HL-60 (cell line): Measurements from ENCODE around the gene CDH23.

Experiments
- DNase-seq, 2 experiments: peaks; one replicate each; pipeline ENCODE4 v3.0.0-alpha.2; 2010 to 2020; ENCODE audit warnings: low read depth in 1 of 2, low spot score in 1 of 2
- H3K27ac ChIP-seq: fragments of 250-450 bp; sonication (Bioruptor Pico); replicated peaks from 2 replicates; pipeline ENCODE4 v1.5.1; 2020; ENCODE audit warnings: mild to moderate bottlenecking, moderate library complexity
- H3K27me3 ChIP-seq: fragments of 250-450 bp; sonication (Bioruptor Pico); 2 replicates; pipeline ENCODE4 v1.5.1; 2021; ENCODE audit warnings: mild to moderate bottlenecking, moderate library complexity; ENCODE audit not compliant: insufficient read depth, poor library complexity, severe bottlenecking
- H3K4me3 ChIP-seq: replicated peaks from 2 replicates; pipeline ENCODE4 v1.5.1; 2011; ENCODE audit warnings: mild to moderate bottlenecking, control low read depth, low read length; ENCODE audit not compliant: insufficient read depth
- CTCF ChIP-seq: IDR thresholded peaks from one replicate; pipeline ENCODE4 v1.5.1; 2011; ENCODE audit warnings: low read length, control low read depth, inconsistent platforms; ENCODE audit not compliant: insufficient read depth
- GABPA ChIP-seq: IDR thresholded peaks from 2 replicates; pipeline ENCODE4 v1.6.1; 2012; ENCODE audit warnings: low read depth
- POLR2AphosphoS5 ChIP-seq: IDR thresholded peaks from 2 replicates; pipeline ENCODE4 v1.6.1; 2012; ENCODE audit warnings: low read depth
- REST ChIP-seq: IDR thresholded peaks from 2 replicates; pipeline ENCODE4 v1.6.1; 2012; ENCODE audit warnings: low read depth; ENCODE audit not compliant: insufficient replicate concordance
- SPI1 ChIP-seq: IDR thresholded peaks from 2 replicates; pipeline ENCODE4 v1.6.1; 2012; ENCODE audit warnings: low read depth, mild to moderate bottlenecking, borderline replicate concordance

The CDH23 gene

GRCh38 chr10:71349406-71349805 lies 47.3 kb upstream of the CDH23 start:
- DNase-seq = no peak
- H3K27me3 ChIP-seq = no peaks in the 10 kb centered on the region
- TF ChIP-seq CTCF (no peak), GABPA (no peak), POLR2AphosphoS5 (no peak), REST (no peak), SPI1 (no peak)

GRCh38 chr10:71351087-71351486 lies 45.6 kb upstream of the CDH23 start:
- TF ChIP-seq SPI1 (no peak), REST (no peak), CTCF (no peak)

More at GRCh38 chr10:71349406-71349805, 47.3 kb upstream of the CDH23 start:
- Histone ChIP-seq H3K27ac (no peak overlapping the region), H3K4me3 (no peak overlapping the region)

GRCh38 chr10:71351628-71352319 lies 44.9 kb upstream of the CDH23 start:
- no peak for TF ChIP-seq GABPA
- TF ChIP-seq SPI1 = peak; percentile 88
- peak in 1 of 2 experiments; percentile 77 for DNase-seq
- no peaks in the 10 kb centered on the region for H3K27me3 ChIP-seq
- peak overlapping the region; percentile 20 for H3K27ac ChIP-seq
- H3K4me3 ChIP-seq = no peak overlapping the region

More at GRCh38 chr10:71351087-71351486, 45.6 kb upstream of the CDH23 start:
- no peak for DNase-seq
- no peak overlapping the region for H3K4me3 ChIP-seq
- no peaks in the 10 kb centered on the region for H3K27me3 ChIP-seq
- H3K27ac ChIP-seq = no peak overlapping the region

GRCh38 chr10:71353639-71354038 lies 43.1 kb upstream of the CDH23 start:
- no peak for DNase-seq
- TF ChIP-seq CTCF = no peak
- no peak for TF ChIP-seq REST
- no peak for TF ChIP-seq SPI1
- TF ChIP-seq POLR2AphosphoS5 = no peak
- TF ChIP-seq GABPA = no peak
- H3K27me3 ChIP-seq = no peaks in the 10 kb centered on the region
- H3K4me3 ChIP-seq = no peak overlapping the region
- H3K27ac ChIP-seq = no peak overlapping the region
